Mucosa of descending colon (tissue), 3 donors: ENCODE data around the gene DUT. TPM values are rescaled to one million over a fixed set of nuclear protein-coding genes. Genes with fewer than 3 reads are reported as not detected.
A peak's percentile ranks its signal among the peaks of the same experiment; 100 is the strongest.

Experiments used
- ATAC-seq: fragments of 200-7000 bp; cut with Tn5 transposase; one replicate; pipeline ENCODE4 v1.9.1; 2020; ENCODE audit warnings: mild to moderate bottlenecking, moderate library complexity
- DNase-seq, 3 donors: peaks; one replicate each; pipeline ENCODE4 v3.0.0-alpha.2; 2020
- H3K36me3 ChIP-seq: fragments of 200-600 bp; one replicate; pipeline ENCODE4 v1.8.0; 2021; ENCODE audit warnings: low read depth, mild to moderate bottlenecking
- H3K4me1 ChIP-seq: fragments of 200-600 bp; one replicate; pipeline ENCODE4 v1.8.0; 2021; ENCODE audit warnings: low read depth, mild to moderate bottlenecking
- H3K4me3 ChIP-seq: fragments of 200-600 bp; one replicate; pipeline ENCODE4 v1.8.0; 2021; ENCODE audit warnings: mild to moderate bottlenecking
- H3K9me3 ChIP-seq: fragments of 200-600 bp; one replicate; pipeline ENCODE4 v1.8.0; 2021; ENCODE audit warnings: mild to moderate bottlenecking
- intact Hi-C, 2 donors: fragments of 100-400 bp; cut with DNase I in 1 of 2; cut with micrococcal nuclease in 1 of 2; formaldehyde crosslinking; loops; one replicate each; pipeline versions ENCODE4 v1.11.0 to v1.11.1; 2022; cut with DNase I, micrococcal nuclease
- total RNA-seq, 3 donors: library from RNA; stranded (reverse); fragmentation: NEBNext Ultra II Directional in 2 of 3; extraction: Animal tissue kit (Norgen Biotek cat#: 25700) in 2 of 3; gene quantifications; one replicate each; pipeline versions ENCODE4 v1.2.1 to v1.2.4, GENCODE V29; 2021 to 2023
- TF ChIP-seq, protein P1 (sequence below): fragments of 200-600 bp; IDR thresholded peaks from one replicate; pipeline ENCODE4 v1.8.0; 2022; ENCODE audit warnings: antibody characterized with exemption, mild to moderate bottlenecking
- donor health status: DM: no; HTN: no; CAD: no; lungs with moderate emphysema.
- donor health status: DM: no; HTN: no; CAD: no.
- donor health status: DM: no; HTN: yes; CAD: no.

Gene DUT
- total RNA-seq, 3 donors from 2014 or later: 46.3 to 81.6 (median 69.4) TPM

DNA sequence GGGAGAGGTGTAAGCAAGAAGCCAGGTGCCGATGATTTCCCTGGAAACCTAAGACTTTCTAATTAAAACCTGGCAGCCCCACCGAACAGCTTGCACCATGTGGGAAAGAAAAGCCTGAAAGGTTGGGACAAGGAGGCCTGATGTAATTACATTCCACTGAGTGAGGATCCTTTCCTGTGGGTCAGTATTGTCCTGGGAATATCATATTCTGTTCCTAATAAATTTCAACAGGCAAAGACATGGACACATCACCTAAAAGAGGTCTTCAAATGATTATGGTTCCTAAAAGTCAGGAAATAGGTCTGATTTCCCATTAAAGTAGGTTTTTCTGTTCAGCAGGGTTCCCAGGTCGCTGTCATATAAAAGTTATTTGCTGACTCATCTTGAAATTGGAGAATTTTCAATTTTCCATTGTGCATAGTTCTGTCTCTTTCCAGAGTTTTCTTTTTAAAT is 58.5 kb downstream of the DUT start:
- H3K36me3 ChIP-seq: no peaks in the 10 kb centered on the region
- ATAC-seq: no peak

DNA sequence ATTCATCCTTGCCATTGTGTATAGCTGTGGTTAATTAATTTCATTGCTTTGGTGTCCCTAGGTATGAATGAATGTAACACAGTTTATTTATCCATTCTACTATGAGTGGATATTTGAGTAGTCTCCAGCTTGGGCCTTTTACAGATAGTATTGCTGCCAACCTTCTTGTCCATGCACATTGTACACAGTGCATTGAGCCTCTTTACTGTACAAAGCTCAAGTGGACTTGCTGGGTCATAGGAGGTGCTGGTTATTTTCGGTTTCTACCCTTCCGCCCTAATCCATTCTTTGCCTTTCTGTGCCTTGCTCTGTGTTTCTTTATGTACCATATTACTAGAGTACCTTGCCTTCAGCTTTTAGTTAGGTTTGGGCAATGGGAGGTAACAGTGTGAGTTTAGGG is 60.7 kb downstream of the DUT start:
- intact Hi-C loops: no loop called here
- peaks cover 4% of the 10 kb centered on the region for H3K4me1 ChIP-seq
- H3K4me3 ChIP-seq: no peak overlapping the region
- H3K9me3 ChIP-seq: no peaks in the 10 kb centered on the region
- TF ChIP-seq, protein P1, sequence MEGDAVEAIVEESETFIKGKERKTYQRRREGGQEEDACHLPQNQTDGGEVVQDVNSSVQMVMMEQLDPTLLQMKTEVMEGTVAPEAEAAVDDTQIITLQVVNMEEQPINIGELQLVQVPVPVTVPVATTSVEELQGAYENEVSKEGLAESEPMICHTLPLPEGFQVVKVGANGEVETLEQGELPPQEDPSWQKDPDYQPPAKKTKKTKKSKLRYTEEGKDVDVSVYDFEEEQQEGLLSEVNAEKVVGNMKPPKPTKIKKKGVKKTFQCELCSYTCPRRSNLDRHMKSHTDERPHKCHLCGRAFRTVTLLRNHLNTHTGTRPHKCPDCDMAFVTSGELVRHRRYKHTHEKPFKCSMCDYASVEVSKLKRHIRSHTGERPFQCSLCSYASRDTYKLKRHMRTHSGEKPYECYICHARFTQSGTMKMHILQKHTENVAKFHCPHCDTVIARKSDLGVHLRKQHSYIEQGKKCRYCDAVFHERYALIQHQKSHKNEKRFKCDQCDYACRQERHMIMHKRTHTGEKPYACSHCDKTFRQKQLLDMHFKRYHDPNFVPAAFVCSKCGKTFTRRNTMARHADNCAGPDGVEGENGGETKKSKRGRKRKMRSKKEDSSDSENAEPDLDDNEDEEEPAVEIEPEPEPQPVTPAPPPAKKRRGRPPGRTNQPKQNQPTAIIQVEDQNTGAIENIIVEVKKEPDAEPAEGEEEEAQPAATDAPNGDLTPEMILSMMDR: no peak
- ATAC-seq (no peak), DNase-seq (no peak)
- no peaks in the 10 kb centered on the region for H3K36me3 ChIP-seq

More for the DNA sequence above, 58.5 kb downstream of the DUT start:
- TF ChIP-seq, protein P1: no peak
- intact Hi-C loops: no loop called here
- Histone ChIP-seq H3K4me3 (no peak overlapping the region), H3K4me1 (peaks cover 4% of the 10 kb centered on the region), H3K9me3 (no peaks in the 10 kb centered on the region)
- no peak for DNase-seq

DNA sequence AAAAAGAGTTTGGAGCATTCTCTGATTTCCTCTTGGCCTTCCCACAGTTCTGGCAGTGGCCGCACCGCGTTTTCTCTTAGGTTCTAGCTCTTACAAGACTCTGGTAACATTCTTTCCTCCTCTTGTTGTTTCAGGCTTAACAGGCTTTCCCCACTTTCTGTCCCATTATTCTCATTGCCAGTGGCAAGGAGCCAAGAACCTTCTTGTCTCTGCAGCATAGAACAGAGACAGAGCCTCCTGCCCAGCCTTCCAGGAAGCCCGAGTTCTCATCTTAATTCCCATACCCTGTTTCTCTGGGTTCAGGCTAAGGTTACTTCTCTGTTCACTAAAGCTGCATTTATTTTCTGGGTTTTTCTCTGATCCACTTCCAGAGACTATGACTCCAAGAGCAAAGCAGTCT is 61.1 kb downstream of the DUT start:
- TF ChIP-seq, protein P1: no peak
- Histone ChIP-seq H3K4me3 (no peak overlapping the region), H3K36me3 (no peaks in the 10 kb centered on the region), H3K4me1 (peaks cover 4% of the 10 kb centered on the region), H3K9me3 (no peaks in the 10 kb centered on the region)
- intact Hi-C loops: no loop called here
- no peak for ATAC-seq
- DNase-seq: peak in 1 of 3 donors; percentile 25

Other genes with a start within 250 kb of the DUT start
- gene SLC24A5, start 210.4 kb upstream of the DUT start, total RNA-seq: not detected
- 10 to 100 TPM in 2 of 3 donors, 1 to 10 TPM in 1; 9.5 to 29.6 (median 14.0) TPM for gene MYEF2, start 153.1 kb upstream of the DUT start, total RNA-seq
- gene CTXN2, start 139.8 kb upstream of the DUT start, total RNA-seq: under 1 TPM in 1 of 3 donors, not detected in 2; 0.16 TPM
- not detected for gene SLC12A1, start 125.1 kb upstream of the DUT start, total RNA-seq